ENCODE results near the gene SH3D19.

Gene SH3D19

DNA sequence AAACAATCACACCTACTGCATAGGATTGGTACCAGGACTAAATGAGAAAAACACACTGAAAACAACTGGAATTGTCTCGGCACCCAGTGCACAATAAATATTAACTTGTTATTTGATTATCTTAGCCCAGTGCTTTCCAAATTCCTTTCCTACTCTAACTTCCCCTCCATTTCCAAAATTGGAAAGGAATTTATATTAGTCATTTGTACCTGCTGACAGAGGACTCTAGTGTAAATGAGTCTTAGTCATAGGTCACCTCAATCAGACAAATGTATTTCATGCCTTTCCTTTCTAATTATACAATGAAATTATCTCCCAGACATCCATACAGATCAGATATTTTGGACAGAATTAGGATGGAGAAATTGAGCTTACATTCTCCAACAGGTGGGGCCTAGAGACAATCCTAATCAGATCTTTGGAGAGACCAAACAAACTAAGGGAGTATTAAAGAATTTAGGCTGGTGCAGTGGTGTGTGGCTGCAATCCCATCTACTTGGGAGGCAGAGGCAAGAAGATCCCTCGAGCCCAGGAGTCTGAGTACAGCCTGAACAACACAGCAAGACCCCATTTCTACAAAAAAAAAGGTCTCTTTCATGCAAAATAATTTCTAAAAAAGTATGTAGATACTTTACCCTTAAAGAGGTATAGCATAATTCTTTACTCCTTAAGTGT lies 10.1 kb downstream of the SH3D19 start:
- no peaks in the 10 kb centered on the region for H4K20me1 ChIP-seq (ENCODE audit: insufficient read depth, low read length)
- H3K4me3 ChIP-seq (ENCODE audit: low read length): no peak overlapping the region

DNA sequence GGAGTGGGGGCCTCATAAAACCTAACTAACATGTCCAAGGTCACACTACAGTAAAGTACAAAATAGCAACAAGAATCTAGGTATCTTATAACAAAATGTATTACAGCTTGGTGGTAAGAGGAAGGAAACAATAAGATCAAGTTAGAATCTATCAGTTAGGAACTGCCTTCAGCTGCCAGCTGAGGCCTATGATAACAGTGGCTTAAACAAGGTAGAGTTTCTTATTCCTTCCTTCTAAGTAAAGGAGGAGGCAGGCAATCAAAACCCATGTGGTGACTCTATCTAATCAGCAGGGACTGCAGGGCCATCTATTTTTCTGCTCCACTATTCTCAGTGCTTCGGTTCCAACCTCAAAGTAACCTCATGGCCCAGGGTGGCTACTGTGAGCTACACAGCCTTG lies 10.9 kb downstream of the SH3D19 start:
- H3K9ac ChIP-seq (ENCODE audit: low read length): no peak overlapping the region
- H3K27ac ChIP-seq (ENCODE audit: low read length): no peak overlapping the region
- H3K4me2 ChIP-seq (ENCODE audit: low read length): no peak overlapping the region

More for the DNA sequence above, 10.1 kb downstream of the SH3D19 start:
- TF ChIP-seq, protein P1, sequence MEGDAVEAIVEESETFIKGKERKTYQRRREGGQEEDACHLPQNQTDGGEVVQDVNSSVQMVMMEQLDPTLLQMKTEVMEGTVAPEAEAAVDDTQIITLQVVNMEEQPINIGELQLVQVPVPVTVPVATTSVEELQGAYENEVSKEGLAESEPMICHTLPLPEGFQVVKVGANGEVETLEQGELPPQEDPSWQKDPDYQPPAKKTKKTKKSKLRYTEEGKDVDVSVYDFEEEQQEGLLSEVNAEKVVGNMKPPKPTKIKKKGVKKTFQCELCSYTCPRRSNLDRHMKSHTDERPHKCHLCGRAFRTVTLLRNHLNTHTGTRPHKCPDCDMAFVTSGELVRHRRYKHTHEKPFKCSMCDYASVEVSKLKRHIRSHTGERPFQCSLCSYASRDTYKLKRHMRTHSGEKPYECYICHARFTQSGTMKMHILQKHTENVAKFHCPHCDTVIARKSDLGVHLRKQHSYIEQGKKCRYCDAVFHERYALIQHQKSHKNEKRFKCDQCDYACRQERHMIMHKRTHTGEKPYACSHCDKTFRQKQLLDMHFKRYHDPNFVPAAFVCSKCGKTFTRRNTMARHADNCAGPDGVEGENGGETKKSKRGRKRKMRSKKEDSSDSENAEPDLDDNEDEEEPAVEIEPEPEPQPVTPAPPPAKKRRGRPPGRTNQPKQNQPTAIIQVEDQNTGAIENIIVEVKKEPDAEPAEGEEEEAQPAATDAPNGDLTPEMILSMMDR (IDR thresholded peaks at IDR 0.05; ENCODE audit: low read depth, low read length): no peak
- no peak for TF ChIP-seq EZH2phosphoT487 (IDR thresholded peaks at IDR 0.05; ENCODE audit: low read depth)
- H3K27me3 ChIP-seq (ENCODE audit: low read depth, low read length): no peaks in the 10 kb centered on the region
- no peaks in the 10 kb centered on the region for H3K36me3 ChIP-seq (replicated peaks; ENCODE audit: low read depth, low read length)
- no peak overlapping the region for H3K27ac ChIP-seq (ENCODE audit: low read length)
- no peaks in the 10 kb centered on the region for H3K4me1 ChIP-seq (ENCODE audit: low read length)
- no peaks in the 10 kb centered on the region for H3K9me3 ChIP-seq (ENCODE audit: insufficient read depth, low read length)
- H2AFZ ChIP-seq (ENCODE audit: low read depth, low read length): no peak overlapping the region
- no peak overlapping the region for H3K9ac ChIP-seq (ENCODE audit: low read length)
- H3K79me2 ChIP-seq (ENCODE audit: low read length): no peaks in the 10 kb centered on the region
- no peak overlapping the region for H3K4me2 ChIP-seq (ENCODE audit: low read length)

DNA sequence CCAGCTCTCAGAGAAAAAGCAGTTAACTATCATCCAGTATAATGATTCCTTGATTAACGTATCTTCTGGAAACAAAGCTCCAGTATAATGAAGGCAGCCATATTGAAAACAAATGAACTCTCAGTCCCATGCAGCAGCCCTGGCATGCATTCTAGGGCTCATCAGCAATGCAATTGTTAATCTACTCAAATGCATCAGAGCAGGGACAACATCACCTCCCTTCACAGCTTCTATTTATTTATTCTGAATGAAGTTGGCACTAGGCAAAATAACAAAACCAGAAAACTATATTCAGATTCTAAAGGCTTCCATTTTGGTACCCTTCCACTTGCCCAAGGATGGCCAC lies 11.4 kb downstream of the SH3D19 start:
- no peak overlapping the region for H2AFZ ChIP-seq (ENCODE audit: low read depth, low read length)
- H3K36me3 ChIP-seq (replicated peaks; ENCODE audit: low read depth, low read length): no peaks in the 10 kb centered on the region
- no peaks in the 10 kb centered on the region for H3K79me2 ChIP-seq (ENCODE audit: low read length)
- no peaks in the 10 kb centered on the region for H3K4me1 ChIP-seq (ENCODE audit: low read length)
- no peak overlapping the region for H3K4me2 ChIP-seq (ENCODE audit: low read length)
- H3K27ac ChIP-seq (ENCODE audit: low read length): no peak overlapping the region
- no peak overlapping the region for H3K4me3 ChIP-seq (ENCODE audit: low read length)
- H3K27me3 ChIP-seq (ENCODE audit: low read depth, low read length): no peaks in the 10 kb centered on the region
- H4K20me1 ChIP-seq (ENCODE audit: insufficient read depth, low read length): no peaks in the 10 kb centered on the region
- H3K9ac ChIP-seq (ENCODE audit: low read length): no peak overlapping the region
- TF ChIP-seq EZH2phosphoT487 (IDR thresholded peaks at IDR 0.05; ENCODE audit: low read depth): no peak
- TF ChIP-seq, protein P1 (IDR thresholded peaks at IDR 0.05; ENCODE audit: low read depth, low read length): no peak
- no peaks in the 10 kb centered on the region for H3K9me3 ChIP-seq (ENCODE audit: insufficient read depth, low read length)

More for the DNA sequence above, 10.9 kb downstream of the SH3D19 start:
- no peaks in the 10 kb centered on the region for H4K20me1 ChIP-seq (ENCODE audit: insufficient read depth, low read length)
- H3K27me3 ChIP-seq (ENCODE audit: low read depth, low read length): no peaks in the 10 kb centered on the region
- no peaks in the 10 kb centered on the region for H3K9me3 ChIP-seq (ENCODE audit: insufficient read depth, low read length)
- no peaks in the 10 kb centered on the region for H3K36me3 ChIP-seq (replicated peaks; ENCODE audit: low read depth, low read length)
- no peak overlapping the region for H2AFZ ChIP-seq (ENCODE audit: low read depth, low read length)
- no peak for TF ChIP-seq EZH2phosphoT487 (IDR thresholded peaks at IDR 0.05; ENCODE audit: low read depth)
- TF ChIP-seq, protein P1 (IDR thresholded peaks at IDR 0.05; ENCODE audit: low read depth, low read length): no peak
- no peaks in the 10 kb centered on the region for H3K79me2 ChIP-seq (ENCODE audit: low read length)
- H3K4me3 ChIP-seq (ENCODE audit: low read length): no peak overlapping the region
- H3K4me1 ChIP-seq (ENCODE audit: low read length): no peaks in the 10 kb centered on the region

DNA sequence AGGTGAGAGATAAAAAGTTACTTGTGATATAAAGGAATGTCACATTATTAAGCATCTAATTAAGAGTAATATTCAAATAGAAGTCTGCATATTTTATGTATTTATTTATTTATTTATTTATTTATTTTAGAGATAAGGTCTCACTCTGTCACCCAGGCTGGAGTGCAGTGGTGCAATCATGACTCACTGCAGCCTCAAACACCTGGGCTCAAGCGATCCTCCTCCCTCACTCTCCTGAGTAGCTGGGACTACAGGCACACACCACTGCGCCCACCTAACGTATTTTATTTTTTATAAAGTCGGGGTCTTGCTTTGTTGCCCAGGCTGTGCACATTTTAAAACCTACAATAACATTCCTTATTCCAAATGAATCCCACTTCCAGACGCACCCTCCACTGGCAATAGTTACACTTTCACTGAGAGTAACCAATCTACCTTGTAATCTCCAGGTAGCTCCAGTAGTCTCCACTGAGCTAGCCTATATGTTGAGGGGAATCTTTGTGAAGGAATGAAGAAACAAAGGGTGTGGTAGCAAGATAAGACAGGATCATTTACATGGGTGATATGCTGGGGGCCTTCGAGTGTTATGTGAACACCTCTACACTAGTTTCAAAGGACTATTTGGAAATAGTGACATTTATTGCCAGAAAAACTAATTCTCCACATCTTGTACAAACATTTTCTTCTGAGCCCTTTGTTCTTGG lies 11.9 kb downstream of the SH3D19 start:
- H2AFZ ChIP-seq (ENCODE audit: low read depth, low read length): no peak overlapping the region
- no peaks in the 10 kb centered on the region for H3K79me2 ChIP-seq (ENCODE audit: low read length)
- H4K20me1 ChIP-seq (ENCODE audit: insufficient read depth, low read length): no peaks in the 10 kb centered on the region
- no peaks in the 10 kb centered on the region for H3K27me3 ChIP-seq (ENCODE audit: low read depth, low read length)
- no peak overlapping the region for H3K9ac ChIP-seq (ENCODE audit: low read length)
- H3K4me3 ChIP-seq (ENCODE audit: low read length): no peak overlapping the region
- TF ChIP-seq, protein P1 (IDR thresholded peaks at IDR 0.05; ENCODE audit: low read depth, low read length): no peak
- TF ChIP-seq EZH2phosphoT487 (IDR thresholded peaks at IDR 0.05; ENCODE audit: low read depth): no peak
- H3K4me1 ChIP-seq (ENCODE audit: low read length): no peaks in the 10 kb centered on the region
- no peaks in the 10 kb centered on the region for H3K36me3 ChIP-seq (replicated peaks; ENCODE audit: low read depth, low read length)
- H3K9me3 ChIP-seq (ENCODE audit: insufficient read depth, low read length): no peaks in the 10 kb centered on the region
- no peak overlapping the region for H3K27ac ChIP-seq (ENCODE audit: low read length)
- no peak overlapping the region for H3K4me2 ChIP-seq (ENCODE audit: low read length)

All from OCI-LY3 (cell line).